Sigmoid colon (tissue), 4 donors: Measurements from ENCODE around the gene MED19.

Source experiments
- POLR2A ChIP-seq, 2 donors: fragments of 450-650 bp; IDR thresholded peaks; one replicate each; pipeline ENCODE4 v1.6.1; 2016; ENCODE audit warnings: antibody characterized with exemption in 2 of 2, mild to moderate bottlenecking in 2 of 2, moderate library complexity in 2 of 2
- POLR2AphosphoS5 ChIP-seq, 4 donors: sonication (generic); formaldehyde crosslinking; IDR thresholded peaks; one replicate each; pipeline ENCODE4 v1.6.1; 2017; ENCODE audit warnings: antibody characterized with exemption in 4 of 4
- TF ChIP-seq, protein P1 (sequence below), 4 experiments: fragments of 450-650 bp in 3 of 4; fragments of 200-600 bp in 1 of 4; IDR thresholded peaks; one replicate each; pipeline ENCODE4 v1.5.1; 2016 to 2019; ENCODE audit warnings: antibody characterized with exemption in 4 of 4, mild to moderate bottlenecking in 3 of 4, moderate library complexity in 2 of 4

DNA sequence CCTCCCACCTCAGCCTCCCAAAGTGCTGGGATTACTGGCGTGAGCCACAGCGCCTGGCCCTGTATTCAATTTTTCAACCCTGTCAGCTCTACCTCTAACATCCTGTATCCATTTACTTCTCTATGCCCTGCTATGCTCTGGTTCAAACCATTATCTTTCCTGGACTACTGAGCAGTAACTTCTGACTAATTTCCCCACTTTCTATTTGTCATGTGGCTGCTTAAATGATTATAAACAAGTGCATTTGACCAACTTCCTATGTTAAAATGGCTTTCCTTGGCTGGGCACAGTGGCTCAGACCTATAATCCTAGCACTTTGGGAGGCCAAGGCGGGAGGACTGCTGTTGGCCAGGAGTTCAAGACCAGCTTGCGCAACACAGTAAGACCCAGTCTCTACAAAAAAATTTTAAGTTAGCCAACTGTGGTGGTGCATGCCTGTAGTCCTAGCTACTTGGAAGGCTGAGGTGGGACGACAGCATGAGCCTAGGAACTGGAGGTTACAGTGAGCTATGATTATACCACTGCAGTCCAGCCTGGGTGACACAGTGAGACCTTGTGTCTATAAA is 2.1 kb downstream of the MED19 start:
- TF ChIP-seq POLR2AphosphoS5 (IDR thresholded peaks at IDR 0.05), result no peak
- TF ChIP-seq, protein P1, sequence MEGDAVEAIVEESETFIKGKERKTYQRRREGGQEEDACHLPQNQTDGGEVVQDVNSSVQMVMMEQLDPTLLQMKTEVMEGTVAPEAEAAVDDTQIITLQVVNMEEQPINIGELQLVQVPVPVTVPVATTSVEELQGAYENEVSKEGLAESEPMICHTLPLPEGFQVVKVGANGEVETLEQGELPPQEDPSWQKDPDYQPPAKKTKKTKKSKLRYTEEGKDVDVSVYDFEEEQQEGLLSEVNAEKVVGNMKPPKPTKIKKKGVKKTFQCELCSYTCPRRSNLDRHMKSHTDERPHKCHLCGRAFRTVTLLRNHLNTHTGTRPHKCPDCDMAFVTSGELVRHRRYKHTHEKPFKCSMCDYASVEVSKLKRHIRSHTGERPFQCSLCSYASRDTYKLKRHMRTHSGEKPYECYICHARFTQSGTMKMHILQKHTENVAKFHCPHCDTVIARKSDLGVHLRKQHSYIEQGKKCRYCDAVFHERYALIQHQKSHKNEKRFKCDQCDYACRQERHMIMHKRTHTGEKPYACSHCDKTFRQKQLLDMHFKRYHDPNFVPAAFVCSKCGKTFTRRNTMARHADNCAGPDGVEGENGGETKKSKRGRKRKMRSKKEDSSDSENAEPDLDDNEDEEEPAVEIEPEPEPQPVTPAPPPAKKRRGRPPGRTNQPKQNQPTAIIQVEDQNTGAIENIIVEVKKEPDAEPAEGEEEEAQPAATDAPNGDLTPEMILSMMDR (IDR thresholded peaks at IDR 0.05), result no peak
- no peak for TF ChIP-seq POLR2A (IDR thresholded peaks at IDR 0.05)
